Activated naive CD4-positive, alpha-beta T cell treated with anti-CD3 and anti-CD28 coated beads, Interleukin-2, amount 10 ng/mL, durations not matched to agents 7 days and 5 days (primary cell): Measurements from ENCODE around the gene FOXO1.

Experiments
- CTCF ChIA-PET: fragments of 350-600 bp; sonication (Branson Sonifier 250); formaldehyde crosslinking; loops from one replicate; lab custom pipeline; 2021; ENCODE audit warnings: antibody characterized with exemption; lab: Charles Lee
- DNase-seq: peaks from one replicate; pipeline ENCODE4 v3.0.0-alpha.2; 2020
- H3K27ac Mint-ChIP-seq: one replicate; pipeline ENCODE4 v1.8.0; 2021; ENCODE audit warnings: mild to moderate bottlenecking, moderate library complexity, mixed read lengths
- H3K27me3 Mint-ChIP-seq: one replicate; pipeline ENCODE4 v1.8.0; 2021; ENCODE audit warnings: mild to moderate bottlenecking, mixed read lengths
- H3K36me3 Mint-ChIP-seq: one replicate; pipeline ENCODE4 v1.8.0; 2021; ENCODE audit warnings: mixed read lengths
- H3K4me1 Mint-ChIP-seq: one replicate; pipeline ENCODE4 v1.8.0; 2021; ENCODE audit warnings: mixed read lengths
- H3K4me3 Mint-ChIP-seq: one replicate; pipeline ENCODE4 v1.8.0; 2021; ENCODE audit warnings: mild to moderate bottlenecking, moderate library complexity, mixed read lengths
- H3K9me3 Mint-ChIP-seq: one replicate; pipeline ENCODE4 v1.8.0; 2021; ENCODE audit warnings: mixed read lengths

FOXO1 gene

GRCh38 chr13:40537146-40537895, 129.1 kb downstream of the FOXO1 start:
- DNase-seq: no peak
- peaks cover under 1% of the 10 kb centered on the region for H3K4me1 Mint-ChIP-seq
- peaks cover 1% of the 10 kb centered on the region for H3K36me3 Mint-ChIP-seq
- H3K4me3 Mint-ChIP-seq: no peak overlapping the region
- CTCF ChIA-PET: no interaction called here
- no peaks in the 10 kb centered on the region for H3K27me3 Mint-ChIP-seq
- H3K9me3 Mint-ChIP-seq: no peaks in the 10 kb centered on the region
- H3K27ac Mint-ChIP-seq: no peak overlapping the region

GRCh38 chr13:40536443-40537113, 129.9 kb downstream of the FOXO1 start:
- CTCF ChIA-PET: interaction anchor here (0.8 kb wide), 1 partner anchor 19 kb away, joined by 4 read pairs; no protein-coding TSS in a partner anchor
- H3K4me3 Mint-ChIP-seq: no peak overlapping the region
- peaks cover 1% of the 10 kb centered on the region for H3K36me3 Mint-ChIP-seq
- H3K27ac Mint-ChIP-seq: no peak overlapping the region
- no peaks in the 10 kb centered on the region for H3K9me3 Mint-ChIP-seq
- peaks cover 3% of the 10 kb centered on the region for H3K4me1 Mint-ChIP-seq
- no peaks in the 10 kb centered on the region for H3K27me3 Mint-ChIP-seq
- DNase-seq: no peak

GRCh38 chr13:40535345-40535836, 131.1 kb downstream of the FOXO1 start:
- H3K36me3 Mint-ChIP-seq: no peaks in the 10 kb centered on the region
- peaks cover 9% of the 10 kb centered on the region for H3K4me1 Mint-ChIP-seq
- no peaks in the 10 kb centered on the region for H3K27me3 Mint-ChIP-seq
- H3K9me3 Mint-ChIP-seq: no peaks in the 10 kb centered on the region
- CTCF ChIA-PET: interaction anchor here (1.0 to 1.3 kb wide), 2 partner anchors 12 to 46 kb away, joined by 3 to 4 read pairs; no protein-coding TSS in a partner anchor
- no peak for DNase-seq
- H3K4me3 Mint-ChIP-seq: no peak overlapping the region
- no peak overlapping the region for H3K27ac Mint-ChIP-seq

- no peaks in the 10 kb centered on the region for H3K36me3 Mint-ChIP-seq
- no peak overlapping the region for H3K27ac Mint-ChIP-seq
- CTCF ChIA-PET: interaction anchor here (1.0 to 1.3 kb wide), 2 partner anchors 13 to 47 kb away, joined by 3 to 4 read pairs; no protein-coding TSS in a partner anchor
- H3K27me3 Mint-ChIP-seq: no peaks in the 10 kb centered on the region
- no peak overlapping the region for H3K4me3 Mint-ChIP-seq
- peaks cover 14% of the 10 kb centered on the region for H3K4me1 Mint-ChIP-seq
- H3K9me3 Mint-ChIP-seq: no peaks in the 10 kb centered on the region
- DNase-seq: no peak
Observed at GRCh38 chr13:40534456-40534855, 132.0 kb downstream of the FOXO1 start.

GRCh38 chr13:40533072-40533471, 133.4 kb downstream of the FOXO1 start:
- Mint-ChIP-seq H3K36me3 (no peaks in the 10 kb centered on the region), H3K27ac (no peak overlapping the region), H3K9me3 (peaks cover under 1% of the 10 kb centered on the region), H3K27me3 (no peaks in the 10 kb centered on the region), H3K4me3 (no peak overlapping the region), H3K4me1 (peaks cover 14% of the 10 kb centered on the region)
- DNase-seq: no peak
- CTCF ChIA-PET: no interaction called here

GRCh38 chr13:40530961-40531360, 135.5 kb downstream of the FOXO1 start:
- H3K27ac Mint-ChIP-seq: no peak overlapping the region
- H3K27me3 Mint-ChIP-seq: no peaks in the 10 kb centered on the region
- no peak overlapping the region for H3K4me3 Mint-ChIP-seq
- no peak for DNase-seq
- peaks cover 14% of the 10 kb centered on the region for H3K4me1 Mint-ChIP-seq
- peaks cover 6% of the 10 kb centered on the region for H3K9me3 Mint-ChIP-seq
- peaks cover 3% of the 10 kb centered on the region for H3K36me3 Mint-ChIP-seq
- CTCF ChIA-PET: no interaction called here

GRCh38 chr13:40528881-40529280, 137.6 kb downstream of the FOXO1 start:
- Mint-ChIP-seq H3K4me3 (no peak overlapping the region), H3K9me3 (peaks cover 6% of the 10 kb centered on the region), H3K27me3 (no peaks in the 10 kb centered on the region), H3K36me3 (peaks cover 3% of the 10 kb centered on the region), H3K27ac (no peak overlapping the region), H3K4me1 (peaks cover 17% of the 10 kb centered on the region)
- CTCF ChIA-PET: no interaction called here
- no peak for DNase-seq

GRCh38 chr13:40527914-40528313, 138.5 kb downstream of the FOXO1 start:
- no peak for DNase-seq
- Mint-ChIP-seq H3K27ac (no peak overlapping the region), H3K9me3 (peaks cover 6% of the 10 kb centered on the region), H3K27me3 (no peaks in the 10 kb centered on the region), H3K4me3 (no peak overlapping the region), H3K36me3 (peaks cover 3% of the 10 kb centered on the region), H3K4me1 (peaks cover 17% of the 10 kb centered on the region)
- CTCF ChIA-PET: no interaction called here

- Mint-ChIP-seq H3K4me3 (no peak overlapping the region), H3K4me1 (peaks cover 20% of the 10 kb centered on the region), H3K36me3 (no peaks in the 10 kb centered on the region), H3K27ac (no peak overlapping the region), H3K9me3 (no peaks in the 10 kb centered on the region), H3K27me3 (no peaks in the 10 kb centered on the region)
- DNase-seq: no peak
- CTCF ChIA-PET: interaction anchor here (0.6 kb wide), 1 partner anchor 997 kb away, joined by 3 read pairs; no protein-coding TSS in a partner anchor
Observed at GRCh38 chr13:40522282-40522681, 144.2 kb downstream of the FOXO1 start.

- DNase-seq: no peak
- H3K9me3 Mint-ChIP-seq: no peaks in the 10 kb centered on the region
- CTCF ChIA-PET: no interaction called here
- H3K4me1 Mint-ChIP-seq: peaks cover 28% of the 10 kb centered on the region
- no peak overlapping the region for H3K27ac Mint-ChIP-seq
- no peaks in the 10 kb centered on the region for H3K36me3 Mint-ChIP-seq
- no peaks in the 10 kb centered on the region for H3K27me3 Mint-ChIP-seq
- H3K4me3 Mint-ChIP-seq: no peak overlapping the region
Observed at GRCh38 chr13:40520916-40521315, 145.5 kb downstream of the FOXO1 start.

GRCh38 chr13:40519637-40520036, 146.8 kb downstream of the FOXO1 start:
- H3K4me1 Mint-ChIP-seq: peaks cover 25% of the 10 kb centered on the region
- no peak for DNase-seq
- no peaks in the 10 kb centered on the region for H3K36me3 Mint-ChIP-seq
- no peak overlapping the region for H3K4me3 Mint-ChIP-seq
- H3K27me3 Mint-ChIP-seq: no peaks in the 10 kb centered on the region
- CTCF ChIA-PET: interaction anchor here (0.8 kb wide), 1 partner anchor 568 kb away, joined by 3 read pairs; no protein-coding TSS in a partner anchor
- H3K27ac Mint-ChIP-seq: no peak overlapping the region
- no peaks in the 10 kb centered on the region for H3K9me3 Mint-ChIP-seq

GRCh38 chr13:40518481-40518882, 148.0 kb downstream of the FOXO1 start:
- Mint-ChIP-seq H3K27me3 (no peaks in the 10 kb centered on the region), H3K36me3 (no peaks in the 10 kb centered on the region), H3K27ac (no peak overlapping the region), H3K4me1 (peaks cover 26% of the 10 kb centered on the region), H3K9me3 (no peaks in the 10 kb centered on the region), H3K4me3 (no peak overlapping the region)
- DNase-seq: peak; percentile 34
- CTCF ChIA-PET: interaction anchor here (0.7 to 1.4 kb wide), 4 partner anchors 9 to 110 kb away, joined by 3 to 4 read pairs (median 3); no protein-coding TSS in a partner anchor

GRCh38 chr13:40517486-40518480, 148.7 kb downstream of the FOXO1 start:
- H3K9me3 Mint-ChIP-seq: no peaks in the 10 kb centered on the region
- no peak for DNase-seq

More at GRCh38 chr13:40517486-40518480, 148.7 kb downstream of the FOXO1 start:
- H3K36me3 Mint-ChIP-seq: no peaks in the 10 kb centered on the region
- no peaks in the 10 kb centered on the region for H3K27me3 Mint-ChIP-seq
- no peak overlapping the region for H3K4me3 Mint-ChIP-seq
- no peak overlapping the region for H3K27ac Mint-ChIP-seq
- H3K4me1 Mint-ChIP-seq: peaks cover 32% of the 10 kb centered on the region
- CTCF ChIA-PET: interaction anchor here (0.7 to 1.4 kb wide), 4 partner anchors 9 to 110 kb away, joined by 3 to 4 read pairs (median 3); no protein-coding TSS in a partner anchor
